ENCODE results near the gene RNF112. TPM values are rescaled to one million over a fixed set of nuclear protein-coding genes. Genes with fewer than 3 reads are reported as not detected.
"Not testable (repeated sequence)": the region's sequence is repeated elsewhere in the genome, so short reads cannot be mapped to it uniquely, and the experiment has no call there.

The RNF112 gene
- total RNA-seq, 1 experiment from 2014 or later: not detected

GRCh38 chr17:19433255-19433654 lies 22.2 kb downstream of the RNF112 start:
- in situ Hi-C loops (cut with HindIII; ENCODE audit: low sequenced_read_pairs): no loop called here
- DNase-seq (ENCODE audit: low spot score): no peak

GRCh38 chr17:19433727-19434340 lies 22.8 kb downstream of the RNF112 start:
- DNase-seq (ENCODE audit: low spot score): no peak

GRCh38 chr17:19440421-19440820 lies 29.4 kb downstream of the RNF112 start:
- in situ Hi-C loops (cut with HindIII; ENCODE audit: low sequenced_read_pairs): no loop called here
- no peak for DNase-seq (ENCODE audit: low spot score)

More at GRCh38 chr17:19433727-19434340, 22.8 kb downstream of the RNF112 start:
- in situ Hi-C loops (cut with HindIII; ENCODE audit: low sequenced_read_pairs): no loop called here

- DNase-seq (ENCODE audit: low spot score); in situ Hi-C loops (cut with HindIII; ENCODE audit: low sequenced_read_pairs): not testable (repeated sequence)
These were observed 30.3 kb downstream of the RNF112 start for GRCh38 chr17:19441288-19441687.

- DNase-seq (ENCODE audit: low spot score): no peak
- in situ Hi-C loops (cut with HindIII; ENCODE audit: low sequenced_read_pairs): no loop called here
These were observed 31.7 kb downstream of the RNF112 start for GRCh38 chr17:19442731-19443130.

DNA sequence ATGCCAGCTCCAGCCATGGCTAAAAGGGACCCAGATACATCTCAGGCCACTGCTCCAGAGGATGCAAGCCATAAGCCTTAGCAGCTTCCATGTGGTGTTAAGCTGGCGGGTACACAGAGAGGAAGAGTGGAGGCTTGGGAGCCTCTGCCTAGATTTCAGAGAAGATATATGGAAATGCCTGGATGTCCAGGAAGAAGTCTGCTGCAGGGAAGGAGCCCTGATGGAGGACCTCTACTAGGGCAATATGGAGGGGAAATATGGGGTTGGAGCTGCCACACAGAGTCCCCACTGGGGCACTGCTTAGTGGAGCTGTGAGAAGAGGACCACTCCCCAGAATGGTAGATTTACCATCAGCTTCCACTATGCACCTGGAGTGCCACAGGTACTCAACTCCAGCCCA lies 32.1 kb downstream of the RNF112 start:
- no peak for DNase-seq (ENCODE audit: low spot score)
- in situ Hi-C loops (cut with HindIII; ENCODE audit: low sequenced_read_pairs): no loop called here

- no peak for DNase-seq (ENCODE audit: low spot score)
- in situ Hi-C loops (cut with HindIII; ENCODE audit: low sequenced_read_pairs): no loop called here
These were observed 34.1 kb downstream of the RNF112 start for GRCh38 chr17:19445105-19445504.

- in situ Hi-C loops (cut with HindIII; ENCODE audit: low sequenced_read_pairs); DNase-seq (ENCODE audit: low spot score): not testable (repeated sequence)
These were observed 35.5 kb downstream of the RNF112 start for GRCh38 chr17:19446577-19446976.

GRCh38 chr17:19447085-19447583 lies 36.1 kb downstream of the RNF112 start:
- in situ Hi-C loops (cut with HindIII; ENCODE audit: low sequenced_read_pairs): no loop called here
- peak; percentile 95 for DNase-seq (ENCODE audit: low spot score)

- in situ Hi-C loops (cut with HindIII; ENCODE audit: low sequenced_read_pairs): no loop called here
- DNase-seq (ENCODE audit: low spot score): peak; percentile 34
These were observed 37.6 kb downstream of the RNF112 start for GRCh38 chr17:19448341-19449268.

- in situ Hi-C loops (cut with HindIII; ENCODE audit: low sequenced_read_pairs): no loop called here
- DNase-seq (ENCODE audit: low spot score): no peak
These were observed 38.6 kb downstream of the RNF112 start for GRCh38 chr17:19449656-19450055.

DNA sequence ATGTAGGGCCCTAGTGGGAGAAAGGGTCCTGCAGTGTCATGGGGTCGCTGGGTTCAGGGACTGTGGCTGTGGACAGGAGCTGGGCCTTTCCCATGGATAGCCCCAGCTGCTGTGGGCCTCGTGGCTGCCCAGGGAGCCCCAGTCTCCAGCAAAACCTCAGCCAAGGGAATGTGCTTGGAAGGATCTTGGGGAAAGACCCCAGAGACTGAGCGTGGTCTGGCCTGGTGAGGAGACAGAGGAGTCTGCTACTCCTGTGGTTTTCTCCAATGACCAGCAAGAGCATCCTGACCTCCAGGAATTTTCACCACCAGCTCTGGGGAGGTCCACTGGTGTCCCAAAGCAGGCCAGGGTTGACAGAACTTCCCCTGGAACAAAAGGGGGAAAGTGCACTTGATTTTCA lies 42.3 kb downstream of the RNF112 start:
- in situ Hi-C loops (cut with HindIII; ENCODE audit: low sequenced_read_pairs): no loop called here
- DNase-seq (ENCODE audit: low spot score): no peak

GRCh38 chr17:19454074-19454473 lies 43.0 kb downstream of the RNF112 start:
- in situ Hi-C loops (cut with HindIII; ENCODE audit: low sequenced_read_pairs): no loop called here
- DNase-seq (ENCODE audit: low spot score): no peak

- in situ Hi-C loops (cut with HindIII; ENCODE audit: low sequenced_read_pairs): loop anchor here (5.0 kb wide), 1 partner anchor 94 kb away; the partner anchor contains the start of gene B9D1
- no peak for DNase-seq (ENCODE audit: low spot score)
These were observed 45.2 kb downstream of the RNF112 start for GRCh38 chr17:19456016-19456927.

- in situ Hi-C loops (cut with HindIII; ENCODE audit: low sequenced_read_pairs): loop anchor here (5.0 kb wide), 1 partner anchor 95 kb away; the partner anchor contains the start of gene B9D1
- no peak for DNase-seq (ENCODE audit: low spot score)
These were observed 46.0 kb downstream of the RNF112 start for GRCh38 chr17:19457046-19457445.

DNA sequence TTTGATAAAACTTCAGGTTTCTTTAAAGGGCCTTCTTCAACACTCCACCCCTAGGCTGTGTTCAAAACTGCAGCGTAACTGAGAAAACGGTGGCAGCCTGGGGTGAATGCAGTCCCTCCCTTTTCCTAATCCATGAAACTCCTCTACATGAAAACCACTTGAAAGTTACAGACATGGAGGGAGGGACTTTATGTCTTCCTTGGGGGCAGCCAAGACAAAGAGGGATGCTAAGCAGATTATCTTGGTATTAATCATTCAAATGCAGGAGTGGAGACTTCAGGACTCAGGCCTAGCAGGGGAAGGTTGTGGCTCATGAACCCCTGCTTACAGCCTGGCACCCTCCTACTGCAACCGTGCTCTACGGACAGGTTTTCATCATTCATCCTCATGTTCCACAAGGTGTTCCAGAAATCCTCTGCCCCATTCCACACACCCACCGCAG lies 46.8 kb downstream of the RNF112 start:
- in situ Hi-C loops (cut with HindIII; ENCODE audit: low sequenced_read_pairs): loop anchor here (5.0 kb wide), 1 partner anchor 96 kb away; the partner anchor contains the start of gene B9D1
- no peak for DNase-seq (ENCODE audit: low spot score)

DNA sequence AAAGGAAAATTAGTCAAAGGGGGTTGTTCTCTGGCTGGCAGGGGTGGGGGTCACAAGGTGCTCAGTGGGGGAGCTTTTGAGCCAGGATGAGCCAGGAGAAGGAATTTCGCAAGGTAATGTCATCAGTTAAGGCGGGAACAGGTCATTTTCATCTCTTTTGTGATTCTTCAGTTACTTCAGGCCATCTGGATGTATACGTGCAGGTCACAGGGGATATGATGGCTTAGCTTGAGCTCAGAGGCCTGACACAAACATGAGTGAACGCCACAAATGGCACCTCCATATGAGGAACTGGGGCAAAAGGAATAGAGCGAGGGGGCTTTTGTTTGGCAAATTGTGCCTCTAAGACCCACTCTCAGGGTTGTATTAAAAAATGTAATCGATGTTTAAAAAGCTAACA lies 47.4 kb downstream of the RNF112 start:
- in situ Hi-C loops (cut with HindIII; ENCODE audit: low sequenced_read_pairs): loop anchor here (5.0 kb wide), 1 partner anchor 96 kb away; the partner anchor contains the start of gene B9D1
- DNase-seq (ENCODE audit: low spot score): not testable (repeated sequence)

- not testable (repeated sequence) for DNase-seq (ENCODE audit: low spot score)
- in situ Hi-C loops (cut with HindIII; ENCODE audit: low sequenced_read_pairs): loop anchor here (5.0 kb wide), 1 partner anchor 97 kb away; the partner anchor contains the start of gene B9D1
These were observed 48.1 kb downstream of the RNF112 start for GRCh38 chr17:19459018-19459655.

All from G401 (cell line).